ENCODE results near the gene ARNT2. TPM values are rescaled to one million over a fixed set of nuclear protein-coding genes. Genes with fewer than 3 reads are reported as not detected.

The ARNT2 gene
- total and polyA plus RNA-seq, 10 of the 15 experiments (the other 5 are each of a cell fraction or from before 2014, with no cell fraction given), result 0.07 to 0.49 (median 0.09) TPM; not detected in 6

GRCh38 chr15:80591938-80592825, 188.0 kb downstream of the ARNT2 start:
- RAD21 ChIA-PET (ENCODE audit: unreplicated experiment), result no interaction called here
- H3K4me2 ChIP-seq (ENCODE audit: control insufficient read depth, insufficient read depth), result no peak overlapping the region
- no peaks in the 10 kb centered on the region for H3K79me2 ChIP-seq (ENCODE audit: control insufficient read depth, insufficient read depth, low read length)
- H3K36me3 ChIP-seq (ENCODE audit: control insufficient read depth in 2 of 2, insufficient read depth in 2 of 2, low read length in 1 of 2), result no peaks in the 10 kb centered on the region
- H3K4me1 ChIP-seq (ENCODE audit: control insufficient read depth, insufficient read depth, low read length), result no peaks in the 10 kb centered on the region
- H2AFZ ChIP-seq (ENCODE audit: control insufficient read depth, low read depth, low read length), result no peak overlapping the region
- POLR2A ChIA-PET, result no interaction called here
- DNase-seq (ENCODE audit: low read depth, low spot score), result no peak
- 26% methylated on average over 9 of the region's 10 CpGs for WGBS (ENCODE audit: insufficient coverage, insufficient replicate concordance, low lambda C conversion rate, missing lambda C conversion rate)
- ATAC-seq, result no peak
- FAIRE-seq, result no peak
- no peak overlapping the region for H3K27ac ChIP-seq (ENCODE audit: control insufficient read depth, insufficient read depth)
- SMC1A ChIA-PET (ENCODE audit: uncharacterized antibody, unreplicated experiment), result no interaction called here
- no TSS peak for BruUV-seq (replicated peaks)
- in situ Hi-C loops (cut with MboI), result no loop called here
- no peak overlapping the region for H3K9ac ChIP-seq (ENCODE audit: control insufficient read depth, insufficient read depth, low read length)
- H3K9me3 ChIP-seq (replicated peaks; ENCODE audit: control insufficient read depth, insufficient read depth, low read length), result no peaks in the 10 kb centered on the region
- CTCF ChIA-PET, result no interaction called here
- no peak for TF ChIP-seq STAT3 (IDR thresholded peaks at IDR 0.05; ENCODE audit: low read depth, low read length)
- TF ChIP-seq ATF3 (IDR thresholded peaks at IDR 0.05; ENCODE audit: borderline replicate concordance, extremely low read depth, low read depth, low read length), result no peak
- TF ChIP-seq E2F4 (IDR thresholded peaks at IDR 0.05; ENCODE audit: low read depth, low read length), result no peak
- no peak for TF ChIP-seq RFX5 (IDR thresholded peaks at IDR 0.05; ENCODE audit: low read depth, low read length)
- TF ChIP-seq HDGF (IDR thresholded peaks at IDR 0.05), result no peak
- TF ChIP-seq TCF3 (IDR thresholded peaks at IDR 0.05; ENCODE audit: borderline replicate concordance, insufficient read depth, low read depth, low read length), result no peak
- no peak for TF ChIP-seq ZNF217 (IDR thresholded peaks at IDR 0.05)
- TF ChIP-seq ZNF687 (IDR thresholded peaks at IDR 0.05), result no peak
- TF ChIP-seq ESRRA (IDR thresholded peaks at IDR 0.05; ENCODE audit: low read length), result no peak
- intact Hi-C loops (cut with micrococcal nuclease; ENCODE audit: unreplicated experiment), result no loop called here
- no peaks in the 10 kb centered on the region for H4K20me1 ChIP-seq (ENCODE audit: control insufficient read depth, insufficient read depth)
- peaks cover 0 to 1% of the 10 kb centered on the region in 2 experiments; a peak in 3 of 4 replicates for H3K27me3 ChIP-seq (replicated peaks in 1 of 2; ENCODE audit: control insufficient read depth in 2 of 2, insufficient read depth in 2 of 2, low read length in 1 of 2)
- H3K4me3 ChIP-seq, result no peak overlapping the region

Measured in GM12878 (cell line).